CD4-positive, alpha-beta T cell (primary cell): ENCODE data around the gene NUP160. TPM values are rescaled to one million over a fixed set of nuclear protein-coding genes. Genes with fewer than 3 reads are reported as not detected.
A peak's percentile ranks its signal among the peaks of the same experiment; 100 is the strongest.

Experiments used
- ATAC-seq: fragments of 200-7000 bp; cut with Tn5 transposase; one replicate; pipeline ENCODE4 v1.10.0; 2022; ENCODE audit warnings: mild to moderate bottlenecking; ENCODE audit not compliant: poor library complexity
- CTCF ChIA-PET: fragments of 350-600 bp; sonication (Branson Sonifier 250); formaldehyde crosslinking; loops from one replicate; lab custom pipeline; 2021; ENCODE audit warnings: antibody characterized with exemption, inconsistent platforms; lab: Charles Lee
- POLR2A ChIA-PET: fragments of 350-600 bp; sonication (Branson Sonifier 250); formaldehyde crosslinking; loops from one replicate; lab custom pipeline; 2021; ENCODE audit warnings: antibody characterized with exemption, inconsistent platforms; lab: Charles Lee
- DNase-seq, 14 experiments: peaks; one replicate each; pipeline ENCODE4 v3.0.0-alpha.2; 2013 to 2020; ENCODE audit warnings: mixed read lengths in 2 of 14
- H3K27ac ChIP-seq, 2 donors: one replicate each; pipeline versions ENCODE4 v1.5.1 to v1.7.0; 2013; ENCODE audit warnings: low read length in 2 of 2, low read depth in 1 of 2, mild to moderate bottlenecking in 1 of 2
- H3K27me3 ChIP-seq, 2 experiments: 1 replicate in 1 of 2; 2 replicates in 1 of 2; pipeline versions ENCODE4 v1.6.1 to v1.7.0; 2013; ENCODE audit warnings: low read length in 2 of 2, control low read depth in 1 of 2, mild to moderate bottlenecking in 1 of 2, moderate library complexity in 1 of 2; ENCODE audit not compliant: insufficient read depth in 2 of 2, control insufficient read depth in 1 of 2
- H3K36me3 ChIP-seq: one replicate; pipeline ENCODE4 v1.6.1; 2013; ENCODE audit warnings: low read length, control low read depth; ENCODE audit not compliant: insufficient read depth
- H3K4me1 ChIP-seq: one replicate; pipeline ENCODE4 v1.6.1; 2013; ENCODE audit warnings: low read length, control low read depth; ENCODE audit not compliant: insufficient read depth
- H3K4me3 ChIP-seq: one replicate; pipeline ENCODE4 v1.5.1; 2013; ENCODE audit warnings: mild to moderate bottlenecking, low read length, moderate library complexity
- H3K9me3 ChIP-seq, 2 experiments: 1 replicate in 1 of 2; 2 replicates in 1 of 2; pipeline versions ENCODE4 v1.6.1 to v1.7.0; 2013; ENCODE audit warnings: low read length in 2 of 2, mild to moderate bottlenecking in 2 of 2, control low read depth in 1 of 2, moderate library complexity in 1 of 2; ENCODE audit not compliant: control insufficient read depth in 1 of 2, insufficient read depth in 1 of 2
- H3K27ac Mint-ChIP-seq: one replicate; pipeline ENCODE4 v1.8.0; 2020; ENCODE audit warnings: mixed read lengths
- H3K27me3 Mint-ChIP-seq: one replicate; pipeline ENCODE4 v1.8.0; 2021; ENCODE audit warnings: mixed read lengths
- H3K36me3 Mint-ChIP-seq: one replicate; pipeline ENCODE4 v1.8.0; 2021; ENCODE audit warnings: low read depth, mixed read lengths
- H3K4me1 Mint-ChIP-seq: one replicate; pipeline ENCODE4 v1.8.0; 2021; ENCODE audit warnings: low read depth, mixed read lengths
- H3K4me3 Mint-ChIP-seq: one replicate; pipeline ENCODE4 v1.8.0; 2020; ENCODE audit warnings: mild to moderate bottlenecking, mixed read lengths
- H3K9me3 Mint-ChIP-seq: one replicate; pipeline ENCODE4 v1.8.0; 2020; ENCODE audit warnings: mixed read lengths
- intact Hi-C, 2 experiments: fragments of 100-400 bp; cut with DNase I in 1 of 2; cut with micrococcal nuclease in 1 of 2; formaldehyde crosslinking; loops; one replicate each; pipeline versions ENCODE4 v1.15.1 to v1.9.0; 2023 to 2025; cut with DNase I, micrococcal nuclease
- total RNA-seq, 174 experiments: library from RNA in 2 of 174; stranded (reverse) in 2 of 174; gene quantifications; one replicate each; pipeline ENCODE4 v1.2.3 and lab custom pipeline; 2021 to 2026
- TF ChIP-seq, protein P1 (sequence below): fragments of 200-600 bp; IDR thresholded peaks from one replicate; pipeline ENCODE4 v1.8.0; 2022; ENCODE audit warnings: antibody characterized with exemption, mild to moderate bottlenecking

The NUP160 gene
- total RNA-seq, 2 experiments from 2014 or later = 41.9 to 47.9 TPM

DNA sequence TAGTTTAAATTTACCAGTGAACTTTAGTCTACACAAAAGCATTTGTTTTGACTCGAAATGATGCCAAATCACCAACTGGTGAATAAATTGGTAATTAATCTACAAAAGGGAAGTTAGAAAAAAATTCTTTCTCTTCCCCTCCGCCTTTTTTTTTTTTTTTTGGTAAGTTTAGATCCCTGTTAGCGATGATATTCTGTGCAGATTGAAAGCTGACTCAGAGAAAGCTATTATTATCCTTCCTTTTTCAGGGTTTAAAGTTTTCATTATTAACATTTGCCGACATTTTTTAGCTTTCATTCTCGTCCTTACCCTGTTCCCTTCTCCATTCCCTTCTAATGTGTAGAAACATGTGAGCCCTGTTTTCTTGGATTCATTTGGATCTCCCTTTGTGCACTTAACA lies 16.8 kb upstream of the NUP160 start:
- Histone ChIP-seq H3K36me3 (no peaks in the 10 kb centered on the region), H3K9me3 (no peaks in the 10 kb centered on the region), H3K4me3 (no peak overlapping the region), H3K27ac (no peak overlapping the region), H3K27me3 (no peaks in the 10 kb centered on the region), H3K4me1 (peaks cover 27% of the 10 kb centered on the region)
- H3K27me3 Mint-ChIP-seq = no peaks in the 10 kb centered on the region
- H3K27ac Mint-ChIP-seq = no peak overlapping the region
- CTCF ChIA-PET = interaction anchor here (0.8 to 1.0 kb wide), 2 partner anchors 12 to 25 kb away, joined by 3 read pairs; no protein-coding TSS in a partner anchor
- TF ChIP-seq, protein P1, sequence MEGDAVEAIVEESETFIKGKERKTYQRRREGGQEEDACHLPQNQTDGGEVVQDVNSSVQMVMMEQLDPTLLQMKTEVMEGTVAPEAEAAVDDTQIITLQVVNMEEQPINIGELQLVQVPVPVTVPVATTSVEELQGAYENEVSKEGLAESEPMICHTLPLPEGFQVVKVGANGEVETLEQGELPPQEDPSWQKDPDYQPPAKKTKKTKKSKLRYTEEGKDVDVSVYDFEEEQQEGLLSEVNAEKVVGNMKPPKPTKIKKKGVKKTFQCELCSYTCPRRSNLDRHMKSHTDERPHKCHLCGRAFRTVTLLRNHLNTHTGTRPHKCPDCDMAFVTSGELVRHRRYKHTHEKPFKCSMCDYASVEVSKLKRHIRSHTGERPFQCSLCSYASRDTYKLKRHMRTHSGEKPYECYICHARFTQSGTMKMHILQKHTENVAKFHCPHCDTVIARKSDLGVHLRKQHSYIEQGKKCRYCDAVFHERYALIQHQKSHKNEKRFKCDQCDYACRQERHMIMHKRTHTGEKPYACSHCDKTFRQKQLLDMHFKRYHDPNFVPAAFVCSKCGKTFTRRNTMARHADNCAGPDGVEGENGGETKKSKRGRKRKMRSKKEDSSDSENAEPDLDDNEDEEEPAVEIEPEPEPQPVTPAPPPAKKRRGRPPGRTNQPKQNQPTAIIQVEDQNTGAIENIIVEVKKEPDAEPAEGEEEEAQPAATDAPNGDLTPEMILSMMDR = no peak
- no peaks in the 10 kb centered on the region for H3K36me3 Mint-ChIP-seq
- H3K4me3 Mint-ChIP-seq = no peak overlapping the region
- no peak for DNase-seq
- peaks cover 6% of the 10 kb centered on the region for H3K9me3 Mint-ChIP-seq
- ATAC-seq = no peak
- POLR2A ChIA-PET = interaction anchor here (1.2 to 1.6 kb wide), 3 partner anchors 14 to 191 kb away, joined by 3 to 4 read pairs (median 3); no protein-coding TSS in a partner anchor
- intact Hi-C loops = loop anchor here (5.0 to 10.0 kb wide), 2 partner anchors 57 to 140 kb away; no protein-coding TSS in a partner anchor
- peaks cover 45% of the 10 kb centered on the region for H3K4me1 Mint-ChIP-seq

DNA sequence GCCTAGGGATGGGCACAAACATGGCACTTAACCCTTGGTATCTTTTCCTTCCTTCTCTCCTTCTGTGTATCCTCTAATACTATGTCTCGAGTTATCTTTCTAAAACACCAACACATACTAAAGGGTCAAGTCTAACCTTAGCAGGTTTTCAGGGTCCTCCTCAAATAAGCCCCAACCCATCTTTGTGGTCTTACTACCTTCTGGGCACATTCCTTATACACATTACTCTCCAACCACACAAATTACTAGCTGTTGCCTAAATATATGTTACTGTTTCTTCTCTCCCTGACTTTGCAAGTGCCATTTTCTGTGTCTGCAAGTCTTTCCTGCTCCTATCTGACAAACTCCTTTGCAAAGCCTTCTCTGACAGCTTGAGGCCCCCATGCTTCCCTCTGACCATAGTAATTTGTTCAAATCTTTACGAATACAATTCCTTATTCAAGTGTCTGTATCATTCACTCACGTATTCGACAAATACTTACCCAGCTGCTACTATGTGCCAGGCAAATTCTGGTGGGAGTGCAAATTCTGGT lies 15.8 kb upstream of the NUP160 start:
- Mint-ChIP-seq H3K4me1 (peaks cover 51% of the 10 kb centered on the region), H3K27me3 (no peaks in the 10 kb centered on the region), H3K9me3 (peaks cover 6% of the 10 kb centered on the region), H3K4me3 (no peak overlapping the region), H3K36me3 (no peaks in the 10 kb centered on the region), H3K27ac (peak overlapping the region; percentile 36)
- intact Hi-C loops = loop anchor here (5.0 to 10.0 kb wide), 2 partner anchors 58 to 141 kb away; no protein-coding TSS in a partner anchor
- H3K9me3 ChIP-seq = no peaks in the 10 kb centered on the region
- peaks cover 33% of the 10 kb centered on the region for H3K4me1 ChIP-seq
- no peaks in the 10 kb centered on the region for H3K27me3 ChIP-seq
- TF ChIP-seq, protein P1 = no peak
- ChIA-PET POLR2A (interaction anchor here (0.6 to 1.0 kb wide), 2 partner anchors 16 to 21 kb away, joined by 3 read pairs; no protein-coding TSS in a partner anchor), CTCF (interaction anchor here (0.9 to 1.0 kb wide), 2 partner anchors 10 to 11 kb away, joined by 3 to 4 read pairs; no protein-coding TSS in a partner anchor)
- no peak overlapping the region for H3K27ac ChIP-seq
- no peak overlapping the region for H3K4me3 ChIP-seq
- no peaks in the 10 kb centered on the region for H3K36me3 ChIP-seq
- DNase-seq = no peak
- ATAC-seq = no peak

DNA sequence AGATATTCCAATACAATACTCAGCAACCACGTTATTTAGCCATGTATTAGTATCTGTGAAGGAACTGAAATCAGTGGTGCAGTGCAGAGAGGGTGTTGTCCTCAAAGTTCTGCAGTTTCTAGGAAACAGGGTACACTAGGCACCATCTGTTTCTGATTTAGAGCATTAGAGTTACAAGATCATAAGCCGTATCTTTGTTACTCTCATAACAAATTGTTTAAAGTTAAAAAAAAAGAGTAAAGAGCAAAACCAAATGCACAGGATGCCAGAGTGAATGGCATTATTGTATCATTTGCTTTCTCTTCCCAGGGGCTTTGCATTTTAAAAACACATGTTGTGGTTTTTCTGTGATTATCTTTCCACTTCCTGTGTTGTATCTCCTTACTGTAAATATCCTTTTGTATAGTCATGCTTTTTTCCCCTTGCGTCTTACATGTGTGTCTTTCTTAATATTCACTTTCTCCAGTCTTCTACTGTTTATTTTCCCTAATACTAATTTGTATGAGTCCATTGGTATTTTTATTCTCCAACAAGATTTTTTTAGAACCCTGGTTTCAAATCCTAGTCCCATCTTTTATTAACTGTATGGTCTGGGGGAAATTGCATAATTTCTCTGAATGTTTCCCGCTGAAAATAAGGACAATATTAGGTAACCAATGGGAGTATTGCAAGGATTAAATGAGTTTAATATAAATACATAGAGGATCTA lies 15.2 kb upstream of the NUP160 start:
- Mint-ChIP-seq H3K27me3 (no peaks in the 10 kb centered on the region), H3K4me3 (peak overlapping the region; percentile 43), H3K36me3 (no peaks in the 10 kb centered on the region), H3K9me3 (peaks cover 6% of the 10 kb centered on the region), H3K4me1 (peaks cover 51% of the 10 kb centered on the region), H3K27ac (peak overlapping the region; percentile 36)
- peaks cover 33% of the 10 kb centered on the region for H3K4me1 ChIP-seq
- H3K27ac ChIP-seq = no peak overlapping the region
- no peaks in the 10 kb centered on the region for H3K36me3 ChIP-seq
- H3K9me3 ChIP-seq = no peaks in the 10 kb centered on the region
- ATAC-seq = peak; percentile 71
- TF ChIP-seq, protein P1 = no peak
- intact Hi-C loops = loop anchor here (5.0 to 10.0 kb wide), 2 partner anchors 59 to 141 kb away; no protein-coding TSS in a partner anchor
- H3K27me3 ChIP-seq = no peaks in the 10 kb centered on the region
- ChIA-PET CTCF (interaction anchor here (0.9 kb wide), 1 partner anchor 9 kb away, joined by 4 read pairs; no protein-coding TSS in a partner anchor), POLR2A (interaction anchor here (1.0 kb wide), 1 partner anchor 22 kb away, joined by 3 read pairs; no protein-coding TSS in a partner anchor)
- peak in 3 of 14 experiments; percentile 46 to 84 (median 49) for DNase-seq
- H3K4me3 ChIP-seq = no peak overlapping the region
